GM18505 (cell line): ENCODE results near the gene SMAD3.

ENCODE experiments used
- ATAC-seq: cut with Tn5 transposase; IDR thresholded peaks from one replicate; pipeline ENCODE4 v1.9.1; 2021; ENCODE audit not compliant: unreplicated experiment
- POLR2A ChIP-seq: IDR thresholded peaks from 4 replicates; pipeline ENCODE4 v1.6.1; 2011; ENCODE audit warnings: borderline replicate concordance; ENCODE audit not compliant: insufficient read depth, insufficient read length; ENCODE audit errors: extremely low read depth

The SMAD3 gene

DNA sequence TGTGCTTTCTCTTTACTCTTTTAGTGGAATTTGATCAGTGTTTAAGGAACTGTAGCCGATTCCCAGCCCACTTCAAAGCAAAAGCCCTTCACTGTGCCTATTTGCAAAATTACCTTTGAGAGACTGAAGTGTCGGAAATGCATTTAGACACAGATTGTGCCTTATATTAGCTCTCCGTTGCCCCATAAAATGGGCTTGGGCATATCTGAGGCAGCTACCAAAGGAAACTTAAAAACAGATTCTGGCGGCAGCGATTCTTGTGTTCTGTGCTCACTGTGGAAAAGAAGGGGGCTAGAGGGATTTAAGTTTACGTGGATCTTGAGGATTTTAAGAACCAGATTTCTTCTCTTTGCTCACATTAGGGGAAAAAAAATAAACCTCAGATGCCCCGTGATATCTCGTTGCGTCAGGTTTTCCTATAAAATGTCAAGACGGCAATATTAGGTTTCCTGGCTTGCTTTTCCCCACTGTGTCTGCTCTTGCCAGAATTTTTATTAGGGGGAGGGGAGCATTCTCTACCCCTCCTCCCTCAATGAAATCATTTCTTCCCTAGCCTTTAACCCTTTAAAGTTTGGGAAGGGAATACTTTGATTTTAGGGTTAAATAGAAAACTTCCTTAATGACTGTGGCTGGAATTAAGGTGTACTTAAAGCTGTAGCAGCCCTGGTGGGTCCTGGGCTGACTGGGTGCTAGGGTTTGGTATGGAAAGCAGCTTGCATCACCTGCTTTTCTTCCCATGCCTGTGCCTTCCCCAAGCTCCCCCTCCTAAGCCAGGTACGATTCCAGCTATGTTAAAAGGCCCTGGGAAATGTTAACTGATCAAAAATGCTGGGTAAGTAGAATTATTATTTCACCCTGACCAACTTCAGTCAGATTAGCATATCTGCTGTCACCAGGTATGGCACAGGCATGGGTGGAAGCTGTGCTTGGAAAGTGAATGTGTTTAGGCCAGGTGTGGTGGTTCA is 73.8 kb downstream of the SMAD3 start:
- TF ChIP-seq POLR2A: no peak
- ATAC-seq: no peak

- no peak for ATAC-seq
- no peak for TF ChIP-seq POLR2A
These were observed 74.9 kb downstream of the SMAD3 start for GRCh38 chr15:67140078-67140833.

DNA sequence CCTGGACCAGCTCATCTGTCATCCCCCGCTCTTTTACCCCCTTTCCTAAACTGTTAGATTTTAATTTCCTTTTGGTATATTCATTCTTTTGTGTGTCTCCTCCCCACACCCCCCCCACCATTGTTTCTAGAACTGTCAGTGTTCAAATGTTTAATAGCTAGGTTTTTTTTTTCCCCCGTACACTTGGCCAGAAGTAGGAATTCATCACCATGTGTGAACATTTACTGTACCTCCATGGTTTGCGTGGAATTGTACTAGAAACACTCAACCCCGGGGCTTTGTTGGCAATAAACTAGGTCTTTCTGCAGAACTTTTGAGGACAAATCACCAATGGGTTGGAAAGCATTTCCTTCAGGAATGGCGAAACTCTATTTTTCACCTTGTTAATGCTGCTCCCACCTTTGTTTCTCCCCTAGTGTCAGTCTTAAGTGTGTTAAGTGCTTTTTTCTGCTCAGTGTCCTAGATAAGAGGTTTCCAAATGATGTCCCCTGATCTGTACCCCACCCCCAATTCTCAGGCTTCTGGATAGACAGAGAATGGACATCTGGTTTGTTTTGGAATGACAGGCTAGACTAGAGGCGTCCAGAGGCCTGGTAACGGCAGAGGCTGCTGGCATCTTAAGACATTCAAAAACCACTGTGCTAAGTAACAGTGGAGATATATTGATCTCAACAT is 76.8 kb downstream of the SMAD3 start:
- TF ChIP-seq POLR2A: no peak
- ATAC-seq: no peak

DNA sequence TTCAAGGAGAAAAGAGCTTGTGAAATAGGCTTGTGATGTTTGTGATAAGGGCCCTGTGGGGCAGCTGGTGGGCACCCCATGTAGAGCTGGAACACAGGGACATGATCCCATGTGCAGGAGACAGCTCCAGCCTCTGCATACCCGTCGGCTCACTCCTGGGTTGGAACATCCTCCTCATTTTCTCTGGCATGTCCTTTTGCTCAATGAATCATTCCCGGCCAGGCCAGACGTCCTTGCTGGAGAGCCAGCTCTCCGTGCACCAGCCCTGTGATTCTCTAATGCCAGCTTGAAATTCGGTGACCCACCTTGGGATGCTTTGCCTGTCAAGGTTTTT is 77.3 kb downstream of the SMAD3 start:
- no peak for TF ChIP-seq POLR2A
- ATAC-seq: no peak

- no peak for TF ChIP-seq POLR2A
- no peak for ATAC-seq
These were observed 78.2 kb downstream of the SMAD3 start for GRCh38 chr15:67143646-67144045.

GRCh38 chr15:67144609-67145311 is 79.4 kb downstream of the SMAD3 start:
- no peak for TF ChIP-seq POLR2A
- no peak for ATAC-seq

DNA sequence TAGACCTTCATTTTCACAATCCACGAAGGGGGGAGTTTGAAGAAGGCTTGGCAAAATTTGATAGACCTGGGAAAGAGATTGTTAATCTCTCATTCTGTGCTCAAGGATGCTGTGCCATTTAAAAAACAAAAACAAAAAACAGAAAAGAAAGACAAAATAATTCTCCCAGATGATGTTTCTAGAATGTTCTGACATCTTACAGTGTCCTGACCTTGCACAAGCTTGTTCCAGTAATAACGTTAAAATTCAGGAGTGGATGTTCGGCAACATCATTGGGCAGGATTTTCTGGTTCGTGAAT is 79.9 kb downstream of the SMAD3 start:
- no peak for TF ChIP-seq POLR2A
- ATAC-seq: no peak

DNA sequence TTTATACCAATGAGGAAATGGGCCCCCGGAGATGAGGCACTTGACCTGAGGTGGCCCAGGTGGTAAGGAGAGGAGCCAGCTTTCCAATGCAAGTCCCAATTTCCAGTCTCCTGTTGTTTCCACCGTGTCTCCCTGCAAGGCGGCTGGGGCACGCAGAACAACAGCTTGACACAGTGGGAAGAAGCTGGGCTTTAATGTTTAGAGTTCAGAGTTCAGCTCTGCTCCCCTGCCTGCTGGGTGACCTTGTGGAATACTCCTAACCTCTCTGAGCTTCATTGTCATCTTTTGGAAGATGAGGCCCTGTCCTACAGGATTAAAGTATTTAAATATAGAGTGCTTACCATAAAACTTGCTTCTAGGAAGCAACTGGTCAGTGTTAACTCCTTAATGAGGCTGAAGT is 80.3 kb downstream of the SMAD3 start:
- ATAC-seq: no peak
- TF ChIP-seq POLR2A: no peak

- no peak for TF ChIP-seq POLR2A
- no peak for ATAC-seq
These were observed 80.8 kb downstream of the SMAD3 start for GRCh38 chr15:67146234-67146633.

DNA sequence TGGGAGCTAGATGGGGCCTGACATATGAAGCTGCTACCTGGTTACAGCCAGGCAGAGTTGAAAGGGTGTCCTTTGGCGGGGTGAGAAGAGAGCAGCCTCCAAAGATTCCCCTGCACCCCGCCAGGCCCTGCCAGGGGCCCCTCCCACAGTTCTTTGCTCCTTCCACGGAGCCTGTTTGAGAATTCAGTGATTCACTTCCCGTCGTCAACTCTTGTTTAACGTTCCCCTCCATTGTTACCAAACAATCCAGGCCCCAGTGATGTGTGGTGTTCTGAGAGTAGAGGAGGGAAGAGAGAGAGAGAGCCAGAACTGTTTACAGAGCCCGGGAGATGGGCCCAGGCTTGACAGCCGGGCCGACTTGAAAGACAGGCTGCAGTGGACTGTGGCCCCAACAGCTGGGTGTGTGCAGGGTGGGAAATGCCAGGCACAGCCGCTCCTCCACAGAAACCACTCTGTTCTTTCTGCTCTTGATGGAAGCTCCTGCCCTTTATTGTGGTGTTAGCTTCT is 81.5 kb downstream of the SMAD3 start:
- no peak for TF ChIP-seq POLR2A
- ATAC-seq: no peak

DNA sequence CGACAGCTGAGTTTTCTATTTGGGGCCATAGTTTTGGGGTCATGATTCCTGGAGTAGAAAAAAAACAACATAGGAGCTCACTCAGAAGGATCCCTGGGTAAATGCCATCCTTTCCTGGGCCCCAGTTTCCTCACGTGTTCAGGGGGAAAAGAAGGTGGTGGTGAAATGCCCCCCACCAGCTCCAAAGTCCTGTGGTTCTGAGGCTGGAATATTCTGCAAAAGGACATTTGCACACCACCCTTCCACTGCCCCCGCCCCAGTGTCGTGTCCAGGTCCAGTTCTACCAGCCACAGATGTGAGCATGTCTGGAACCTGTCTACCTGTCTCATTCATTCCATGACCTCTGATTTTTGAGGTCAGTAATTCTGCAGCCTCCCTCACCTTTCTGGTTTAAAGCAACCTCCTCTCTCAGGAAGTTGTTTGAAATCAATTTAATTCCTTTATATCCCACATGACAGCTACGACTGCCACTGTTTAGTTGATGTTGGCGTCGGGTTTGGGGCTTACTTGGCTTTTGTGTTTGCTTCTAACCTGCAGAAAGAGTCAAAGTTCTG is 82.1 kb downstream of the SMAD3 start:
- no peak for TF ChIP-seq POLR2A
- no peak for ATAC-seq

DNA sequence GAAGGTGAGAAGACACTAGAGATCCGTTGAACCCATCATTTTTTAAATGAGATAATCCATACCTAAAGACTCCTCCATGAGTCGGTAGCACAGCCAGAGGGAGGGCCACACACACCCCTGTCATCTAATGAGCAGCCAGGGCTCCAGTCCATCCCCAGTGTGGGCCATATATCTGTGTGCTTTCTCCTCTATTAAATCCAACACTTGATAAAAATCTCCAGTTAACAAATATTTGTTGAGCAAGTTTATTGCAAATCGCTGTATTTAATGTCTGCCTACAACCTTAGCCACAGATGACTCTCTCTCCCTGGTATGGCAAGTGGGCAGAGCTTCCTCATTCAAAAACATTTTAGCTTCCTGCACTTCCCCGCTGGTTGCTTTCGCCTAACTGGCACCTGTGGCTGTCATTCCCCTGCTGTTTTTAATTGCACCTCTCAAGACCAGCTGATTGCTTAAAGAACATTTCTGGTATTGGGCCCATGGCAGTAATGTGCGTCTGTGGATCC is 82.8 kb downstream of the SMAD3 start:
- ATAC-seq: no peak
- TF ChIP-seq POLR2A: no peak
